NCI-H2196 treated with DMSO at 0.1 percent for 48 hours (cell line): ENCODE measurements around the gene CALML6.

Source experiments
- DNase-seq: peaks from one replicate; lab custom pipeline; 2025; ENCODE audit not compliant: unreplicated experiment; lab: John Stamatoyannopoulos, UW

Gene CALML6

GRCh38 chr1:1910651-1911331 lies 4.3 kb upstream of the CALML6 start:
- no peak for DNase-seq

GRCh38 chr1:1911350-1912041 lies 3.6 kb upstream of the CALML6 start:
- DNase-seq: no peak

- DNase-seq: no peak
Measured at GRCh38 chr1:1914101-1914970, 724 bp upstream of the CALML6 start.

GRCh38 chr1:1915911-1916840 lies 1.1 kb downstream of the CALML6 start:
- no peak for DNase-seq

GRCh38 chr1:1916851-1917251 lies 1.8 kb downstream of the CALML6 start:
- DNase-seq: no peak

GRCh38 chr1:1917304-1917976 lies 2.4 kb downstream of the CALML6 start:
- DNase-seq: no peak

GRCh38 chr1:1917995-1918900 lies 3.2 kb downstream of the CALML6 start:
- DNase-seq: no peak

- peak; percentile 84 for DNase-seq
Measured at GRCh38 chr1:1918901-1919303, 3.8 kb downstream of the CALML6 start, which contains the start of gene TMEM52. TMEM52 (minus strand) TSS chr1:1919279; CDS start chr1:1919265, 14 bp downstream.

- peak; percentile 95 for DNase-seq
Measured at GRCh38 chr1:1919304-1920056, 4.4 kb downstream of the CALML6 start.

GRCh38 chr1:1920057-1920607 lies 5.1 kb downstream of the CALML6 start:
- no peak for DNase-seq

- DNase-seq: no peak
Measured at GRCh38 chr1:1920608-1921458, 5.8 kb downstream of the CALML6 start.

- DNase-seq: no peak
Measured at GRCh38 chr1:1921459-1921862, 6.4 kb downstream of the CALML6 start.

- no peak for DNase-seq
Measured at GRCh38 chr1:1921901-1922701, 7.0 kb downstream of the CALML6 start.

- DNase-seq: no peak
Measured at GRCh38 chr1:1922702-1922955, 7.6 kb downstream of the CALML6 start.

- no peak for DNase-seq
Measured at GRCh38 chr1:1922956-1923833, 8.1 kb downstream of the CALML6 start.

- no peak for DNase-seq
Measured at GRCh38 chr1:1924386-1924785, 9.3 kb downstream of the CALML6 start.
